Prostate gland (tissue), 2 donors: ENCODE measurements around the gene PTX4.

ENCODE experiments used
- CTCF ChIP-seq, 4 experiments: fragments of 200-600 bp in 2 of 4; fragments of 450-650 bp in 2 of 4; sonication (generic) in 2 of 4; IDR thresholded peaks; 1 replicate in 3 of 4; 2 replicates in 1 of 4; pipeline ENCODE4 v1.5.1; 2016 to 2019; ENCODE audit warnings: antibody characterized with exemption in 4 of 4, mild to moderate bottlenecking in 2 of 4, moderate library complexity in 2 of 4
- POLR2AphosphoS5 ChIP-seq: sonication (generic); formaldehyde crosslinking; IDR thresholded peaks from one replicate; pipeline ENCODE4 v1.6.1; 2017; ENCODE audit warnings: antibody characterized with exemption

- TF ChIP-seq POLR2AphosphoS5, result no peak
- TF ChIP-seq CTCF (IDR thresholded peaks at IDR 0.05), result no peak
Measured at GRCh38 chr16:1531638-1531910, 42.8 kb upstream of the PTX4 start.
